ENCODE results near the gene SLC35E4. TPM values are rescaled to one million over a fixed set of nuclear protein-coding genes. Genes with fewer than 3 reads are reported as not detected.
"Not testable (repeated sequence)": the region's sequence is repeated elsewhere in the genome, so short reads cannot be mapped to it uniquely, and the experiment has no call there.

The SLC35E4 gene
- total RNA-seq, 1 donor from 2014 or later = 22.8 TPM

GRCh38 chr22:30610299-30610698, 25.3 kb upstream of the SLC35E4 start:
- no peak for DNase-seq (ENCODE audit: low read depth in 2 of 2)

- no peak for DNase-seq (ENCODE audit: low read depth in 2 of 2)
Measured at GRCh38 chr22:30611197-30611596, 24.4 kb upstream of the SLC35E4 start.

DNA sequence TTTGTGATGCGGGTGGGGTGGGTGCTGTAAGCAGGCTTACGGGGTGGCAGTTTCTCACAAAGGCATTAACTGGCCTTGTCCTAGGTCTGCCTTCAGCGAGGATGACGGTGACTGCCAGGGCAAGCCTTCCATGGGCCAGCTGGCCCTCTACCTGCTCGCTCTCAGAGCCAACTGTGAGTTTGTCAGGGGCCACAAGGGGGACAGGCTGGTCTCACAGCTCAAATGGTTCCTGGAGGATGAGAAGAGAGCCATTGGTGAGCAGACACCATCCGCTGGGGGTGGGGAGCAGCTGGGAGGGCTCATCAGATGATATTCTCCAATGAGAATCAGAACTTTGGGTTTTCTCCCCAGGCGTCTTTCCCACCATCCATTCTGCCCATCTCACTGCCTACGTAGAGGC, 22.8 kb upstream of the SLC35E4 start:
- no peak for DNase-seq (ENCODE audit: low read depth in 2 of 2)

DNA sequence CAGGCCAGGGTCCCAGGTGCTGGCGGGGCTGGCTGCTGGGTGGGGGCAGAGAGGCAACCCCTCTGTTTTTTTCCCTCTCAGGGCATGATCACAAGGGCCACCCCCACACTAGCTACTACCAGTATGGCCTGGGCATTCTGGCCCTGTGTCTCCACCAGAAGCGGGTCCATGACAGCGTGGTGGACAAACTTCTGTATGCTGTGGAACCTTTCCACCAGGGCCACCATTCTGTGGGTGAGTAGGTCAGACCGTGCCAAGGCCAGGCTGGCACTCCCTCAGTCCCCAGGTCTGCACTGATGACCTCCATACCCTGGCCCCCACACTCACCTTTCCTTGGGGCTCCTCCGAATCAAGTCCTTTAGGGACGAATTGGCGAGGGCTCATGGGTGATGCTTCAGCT, 21.3 kb upstream of the SLC35E4 start:
- no peak for DNase-seq (ENCODE audit: low read depth in 2 of 2)

DNA sequence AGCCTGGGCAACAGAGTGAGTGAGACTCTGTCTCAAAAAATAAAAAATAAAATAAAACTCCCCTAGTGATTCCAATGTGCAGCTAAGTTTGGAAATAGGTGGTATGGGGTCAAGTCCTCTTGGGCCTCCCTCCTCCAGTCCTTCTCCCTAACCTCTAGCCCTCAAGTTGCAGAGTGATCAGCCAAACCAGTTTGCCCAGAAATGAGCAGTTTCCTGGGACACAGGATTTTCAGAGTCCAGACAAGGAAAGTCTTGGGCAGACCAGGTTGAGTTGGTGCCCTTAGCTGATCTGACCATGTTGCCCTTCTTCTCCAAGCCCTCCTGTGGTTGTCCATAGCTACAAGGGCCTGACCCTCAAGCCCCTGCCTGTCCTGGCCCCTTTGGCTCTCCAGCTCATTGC, 20.7 kb upstream of the SLC35E4 start:
- DNase-seq (ENCODE audit: low read depth in 2 of 2) = no peak

GRCh38 chr22:30615543-30615954, 20.0 kb upstream of the SLC35E4 start:
- no peak for DNase-seq (ENCODE audit: low read depth in 2 of 2)

DNA sequence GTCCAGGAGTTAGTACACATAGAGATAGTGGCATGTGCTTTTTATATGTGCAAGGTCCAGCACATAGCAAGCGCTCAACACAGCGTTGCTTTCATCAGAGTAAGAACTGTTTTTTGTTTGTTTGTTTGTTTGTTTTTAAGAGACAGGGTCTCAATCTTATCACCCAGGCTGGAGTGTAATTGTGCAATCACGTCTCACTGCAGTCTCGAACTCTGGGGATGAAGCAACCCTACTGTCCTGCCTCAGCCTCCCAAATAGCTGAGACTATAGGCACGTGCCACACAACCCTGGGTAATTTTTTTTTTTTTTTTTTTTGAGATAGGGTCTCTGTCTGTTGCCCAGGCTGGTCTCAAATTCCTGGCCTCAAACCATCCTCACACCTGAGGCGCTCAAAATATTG, 17.8 kb upstream of the SLC35E4 start:
- no peak for DNase-seq (ENCODE audit: low read depth in 2 of 2)

- DNase-seq (ENCODE audit: low read depth in 2 of 2) = not testable (repeated sequence)
Measured at GRCh38 chr22:30619909-30620308, 15.7 kb upstream of the SLC35E4 start.

DNA sequence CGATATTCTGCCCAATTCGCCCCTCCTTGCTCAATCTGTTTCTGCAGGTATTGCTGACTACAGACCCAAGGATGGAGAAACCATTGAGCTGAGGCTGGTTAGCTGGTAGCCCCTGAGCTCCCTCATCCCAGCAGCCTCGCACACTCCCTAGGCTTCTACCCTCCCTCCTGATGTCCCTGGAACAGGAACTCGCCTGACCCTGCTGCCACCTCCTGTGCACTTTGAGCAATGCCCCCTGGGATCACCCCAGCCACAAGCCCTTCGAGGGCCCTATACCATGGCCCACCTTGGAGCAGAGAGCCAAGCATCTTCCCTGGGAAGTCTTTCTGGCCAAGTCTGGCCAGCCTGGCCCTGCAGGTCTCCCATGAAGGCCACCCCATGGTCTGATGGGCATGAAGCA, 9.2 kb upstream of the SLC35E4 start:
- DNase-seq (ENCODE audit: low read depth in 2 of 2) = no peak

- peak; percentile 65 to 71 for DNase-seq (ENCODE audit: low read depth in 2 of 2)
Measured at GRCh38 chr22:30627471-30627870, 8.1 kb upstream of the SLC35E4 start.

DNA sequence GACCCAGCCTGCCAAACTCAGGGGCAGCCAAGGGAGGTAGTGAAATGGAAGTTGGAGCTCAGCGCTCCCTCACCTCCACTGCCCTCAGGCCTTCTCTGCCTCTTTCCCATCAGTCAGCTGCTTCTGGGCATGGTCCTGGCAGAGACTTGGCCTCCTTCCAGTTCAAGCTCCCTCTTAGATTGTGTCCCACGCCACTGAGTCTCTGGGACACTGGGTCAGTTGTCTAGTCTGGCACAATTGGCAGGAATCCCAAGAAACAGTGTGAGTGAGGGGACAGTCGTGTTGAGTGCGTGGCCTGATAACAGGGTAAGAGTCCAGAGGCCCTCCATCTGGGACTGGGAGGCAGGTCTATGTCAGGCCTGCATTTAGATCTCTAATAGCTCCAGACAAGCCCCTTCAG, 7.1 kb upstream of the SLC35E4 start:
- no peak for DNase-seq (ENCODE audit: low read depth in 2 of 2)

GRCh38 chr22:30631469-30631868, 4.1 kb upstream of the SLC35E4 start:
- not testable (repeated sequence) for DNase-seq (ENCODE audit: low read depth in 2 of 2)

DNA sequence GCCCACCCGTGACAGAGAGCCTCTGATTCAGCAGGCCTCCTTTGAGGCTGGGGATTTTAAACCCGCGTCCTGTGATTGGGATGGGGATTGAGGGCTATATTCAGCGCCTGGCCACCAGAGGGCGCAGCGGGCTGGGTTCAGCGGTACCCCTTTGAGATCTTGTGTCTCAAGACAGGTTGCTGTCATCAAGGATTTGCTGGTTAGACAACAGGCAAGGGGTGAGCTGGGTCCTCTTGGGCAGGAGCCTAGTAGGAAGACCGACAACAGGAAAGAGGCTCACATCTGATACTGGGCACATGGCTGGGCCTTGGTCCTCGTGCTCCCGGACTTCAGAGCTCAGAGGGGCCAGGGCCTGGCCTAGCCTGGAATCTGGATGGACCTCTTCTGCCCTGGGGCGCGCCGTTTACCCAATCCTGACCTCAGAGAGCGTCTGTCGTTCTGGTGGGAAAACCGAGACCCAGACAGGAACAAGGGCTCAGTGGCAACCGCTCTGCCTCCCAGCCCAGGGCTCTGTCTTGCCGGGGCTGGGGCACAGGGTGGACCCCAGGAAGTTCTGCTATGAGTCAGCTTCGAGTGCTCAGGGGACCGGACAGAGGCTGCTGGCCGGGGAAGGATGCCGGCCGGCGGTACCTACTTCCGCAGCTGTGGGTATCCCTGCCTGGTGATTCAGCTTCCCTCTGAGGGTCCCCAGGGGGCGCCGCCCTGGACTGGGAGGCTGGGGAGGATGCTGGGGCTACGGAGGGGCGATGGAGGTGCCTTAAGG, 929 bp upstream of the SLC35E4 start:
- DNase-seq (ENCODE audit: low read depth in 2 of 2) = peak; percentile 75 to 91

DNA sequence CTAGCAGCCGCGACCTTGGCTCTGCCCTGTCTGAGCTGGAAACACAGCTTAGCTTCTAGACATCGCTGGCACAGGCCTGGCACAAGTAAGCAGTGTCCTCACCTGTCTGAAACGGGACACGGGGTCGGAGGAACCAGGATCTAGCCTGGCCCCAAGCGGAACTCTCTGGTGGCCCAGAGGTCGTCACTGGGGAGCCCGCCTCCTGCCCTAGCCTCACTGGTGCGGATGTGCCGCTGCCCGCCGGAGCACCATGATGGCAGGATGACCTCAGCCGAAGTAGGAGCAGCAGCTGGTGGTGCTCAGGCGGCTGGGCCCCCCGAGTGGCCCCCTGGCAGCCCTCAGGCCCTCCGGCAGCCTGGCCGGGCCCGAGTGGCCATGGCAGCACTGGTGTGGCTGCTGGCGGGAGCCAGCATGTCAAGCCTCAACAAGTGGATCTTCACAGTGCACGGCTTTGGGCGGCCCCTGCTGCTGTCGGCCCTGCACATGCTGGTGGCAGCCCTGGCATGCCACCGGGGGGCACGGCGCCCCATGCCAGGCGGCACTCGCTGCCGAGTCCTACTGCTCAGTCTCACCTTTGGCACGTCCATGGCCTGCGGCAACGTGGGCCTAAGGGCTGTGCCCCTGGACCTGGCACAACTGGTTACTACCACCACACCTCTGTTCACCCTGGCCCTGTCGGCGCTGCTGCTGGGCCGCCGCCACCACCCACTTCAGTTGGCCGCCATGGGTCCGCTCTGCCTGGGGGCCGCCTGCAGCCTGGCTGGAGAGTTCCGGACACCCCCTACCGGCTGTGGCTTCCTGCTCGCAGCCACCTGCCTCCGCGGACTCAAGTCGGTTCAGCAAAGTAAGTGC, 871 bp downstream of the SLC35E4 start:
- peak; percentile 34 to 55 for DNase-seq (ENCODE audit: low read depth in 2 of 2)

DNA sequence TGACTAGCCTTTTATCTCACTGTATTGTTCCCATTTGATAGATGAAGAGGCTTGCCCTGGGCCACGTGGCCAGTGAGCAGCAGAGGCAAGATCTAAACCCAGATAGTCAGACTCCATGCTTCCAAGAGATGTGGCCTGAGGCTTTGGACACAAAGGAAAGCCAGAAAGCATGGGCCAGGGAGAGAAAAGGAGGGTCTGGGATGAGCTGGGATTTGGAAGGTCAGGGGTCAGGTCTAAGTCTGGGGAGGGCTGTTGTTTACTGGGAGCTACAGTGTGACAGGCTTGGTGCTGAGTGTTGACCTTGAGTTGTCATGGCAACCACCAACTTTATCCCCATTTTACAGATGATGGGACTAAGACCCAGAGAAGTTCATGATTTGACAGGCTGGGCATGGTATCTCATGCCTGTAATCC, 2.1 kb downstream of the SLC35E4 start:
- DNase-seq (ENCODE audit: low read depth in 2 of 2) = peak; percentile 31

DNA sequence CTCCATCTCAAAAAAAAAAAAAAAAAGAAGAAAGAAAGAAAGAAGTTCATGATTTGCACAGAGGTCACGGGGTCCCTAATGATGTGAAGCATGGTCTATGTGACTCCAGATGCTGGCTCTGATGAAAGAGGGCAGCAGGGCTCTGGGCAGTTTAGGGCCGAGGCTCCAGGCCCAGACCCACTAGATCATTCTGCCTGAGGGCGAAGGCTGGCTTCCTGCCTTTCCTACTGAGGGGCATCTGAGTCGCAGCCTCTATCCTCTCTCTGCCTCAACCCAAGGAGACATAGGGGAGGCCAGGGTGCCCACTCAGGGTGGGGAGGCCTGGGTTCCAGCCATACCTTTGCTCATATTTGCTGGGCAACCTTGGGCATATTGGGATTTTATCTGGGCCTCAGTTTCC, 4.8 kb downstream of the SLC35E4 start:
- DNase-seq (ENCODE audit: low read depth in 2 of 2) = no peak

GRCh38 chr22:30640839-30641430, 5.4 kb downstream of the SLC35E4 start:
- no peak for DNase-seq (ENCODE audit: low read depth in 2 of 2)

DNA sequence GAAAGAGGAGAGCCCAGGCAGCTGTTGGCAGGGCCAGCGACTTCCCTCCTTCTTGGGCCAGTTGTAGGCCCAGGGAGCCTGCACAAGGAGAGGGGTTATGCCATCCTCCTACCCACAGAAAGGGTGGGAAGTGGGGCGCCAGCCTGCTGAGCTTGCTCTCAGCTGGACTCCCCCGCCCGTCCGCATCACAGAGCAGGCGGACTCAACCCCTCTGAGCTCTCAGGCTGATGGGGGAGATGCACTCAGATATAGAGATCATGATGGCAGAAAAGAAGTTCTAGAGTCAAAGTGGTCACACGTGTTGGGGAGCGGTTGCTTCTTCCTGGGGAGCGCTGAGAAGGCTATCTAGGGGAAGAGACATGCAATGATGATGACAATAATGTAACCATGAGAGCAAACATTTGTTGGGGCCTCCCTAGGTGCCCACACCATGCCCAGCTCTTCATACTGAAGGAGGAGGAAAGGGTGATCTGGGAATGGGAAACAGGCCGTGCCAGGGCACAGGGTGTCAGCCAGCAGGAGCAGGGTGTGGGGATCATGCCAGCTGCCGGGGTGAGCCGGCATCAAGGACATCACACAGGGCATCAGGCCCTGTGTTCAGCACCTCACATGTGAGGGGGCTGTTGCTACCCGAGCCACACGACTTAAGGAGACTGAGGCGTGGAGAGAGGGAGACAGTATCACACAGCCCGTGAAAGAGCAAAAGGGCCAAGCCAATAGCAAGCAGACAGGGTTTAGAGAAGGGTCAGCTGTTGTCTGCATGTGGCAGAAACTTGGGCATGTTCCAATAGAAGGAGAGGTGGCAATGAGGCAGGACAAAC, 7.7 kb downstream of the SLC35E4 start:
- no peak for DNase-seq (ENCODE audit: low read depth in 2 of 2)

DNA sequence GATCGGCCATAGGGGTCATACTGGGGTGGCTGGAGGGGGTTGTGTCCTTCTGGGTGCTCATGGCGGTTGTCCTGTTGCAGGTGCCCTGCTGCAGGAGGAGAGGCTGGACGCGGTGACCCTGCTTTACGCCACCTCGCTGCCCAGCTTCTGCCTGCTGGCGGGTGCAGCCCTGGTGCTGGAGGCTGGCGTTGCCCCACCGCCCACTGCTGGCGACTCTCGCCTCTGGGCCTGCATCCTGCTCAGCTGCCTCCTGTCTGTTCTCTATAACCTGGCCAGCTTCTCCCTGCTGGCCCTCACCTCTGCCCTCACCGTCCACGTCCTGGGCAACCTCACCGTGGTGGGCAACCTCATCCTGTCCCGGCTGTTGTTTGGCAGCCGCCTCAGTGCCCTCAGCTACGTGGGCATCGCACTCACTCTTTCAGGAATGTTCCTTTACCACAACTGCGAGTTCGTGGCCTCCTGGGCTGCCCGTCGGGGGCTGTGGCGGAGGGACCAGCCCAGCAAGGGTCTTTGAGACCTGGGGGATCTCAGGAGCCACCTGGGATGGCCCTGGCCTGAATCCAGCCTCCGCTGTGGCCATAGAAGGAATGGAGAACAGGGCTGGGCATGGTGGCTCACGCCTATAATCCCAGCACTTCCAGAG, 11.1 kb downstream of the SLC35E4 start:
- no peak for DNase-seq (ENCODE audit: low read depth in 2 of 2)

- no peak for DNase-seq (ENCODE audit: low read depth in 2 of 2)
Measured at GRCh38 chr22:30647536-30647935, 12.0 kb downstream of the SLC35E4 start.

- DNase-seq (ENCODE audit: low read depth in 2 of 2) = no peak
Measured at GRCh38 chr22:30648825-30649224, 13.2 kb downstream of the SLC35E4 start.

Measured in lung microvascular endothelial cell (primary cell).